Panc1 (cell line): ENCODE data around the gene NFATC3. TPM values are rescaled to one million over a fixed set of nuclear protein-coding genes. Genes with fewer than 3 reads are reported as not detected.

Source experiments
- ATAC-seq: fragments of 200-7000 bp; cut with Tn5 transposase; 2 replicates; pipeline ENCODE4 v1.9.1; 2020; ENCODE audit warnings: mild to moderate bottlenecking, moderate library complexity
- BruUV-seq: library from RNA; stranded (reverse); fragments of 400-500 nt; replicated peaks from 2 replicates; lab custom pipeline; 2021; lab: Mats Ljungman, UMichigan
- CTCF ChIA-PET: fragments of 300-600 bp; sonication (Branson Sonifier 250); formaldehyde crosslinking; loops from one replicate; lab custom pipeline; 2022; ENCODE audit warnings: antibody characterized with exemption; lab: Charles Lee
- POLR2A ChIA-PET: fragments of 300-600 bp; sonication (Branson Sonifier 250); formaldehyde crosslinking; loops from one replicate; lab custom pipeline; 2022; ENCODE audit warnings: antibody characterized with exemption; lab: Charles Lee
- DNase-seq: peaks from one replicate; pipeline ENCODE4 v3.0.0-alpha.2; 2010; ENCODE audit warnings: low read depth, low spot score
- H3K27ac ChIP-seq: 2 replicates; pipeline ENCODE4 v1.5.1; 2011; ENCODE audit warnings: mild to moderate bottlenecking, low read length, inconsistent platforms
- H3K27me3 ChIP-seq: fragments of 200-500 bp; sonication (Bioruptor generic); 2 replicates; pipeline ENCODE4 v1.6.0; 2014; ENCODE audit warnings: low read length, inconsistent platforms; ENCODE audit not compliant: control insufficient read depth, insufficient read depth
- H3K36me3 ChIP-seq: fragments of 200-500 bp; sonication (Bioruptor generic); 2 replicates; pipeline ENCODE4 v1.5.1; 2014; ENCODE audit warnings: inconsistent platforms, mild to moderate bottlenecking, low read length, moderate library complexity; ENCODE audit not compliant: control insufficient read depth, insufficient read depth
- H3K4me1 ChIP-seq: 2 replicates; pipeline ENCODE4 v1.5.1; 2011; ENCODE audit warnings: inconsistent platforms, mild to moderate bottlenecking, low read length, moderate library complexity; ENCODE audit not compliant: control insufficient read depth, insufficient read depth
- H3K4me3 ChIP-seq, 2 experiments: 2 replicates each; pipeline ENCODE4 v1.5.1; 2011 to 2012; ENCODE audit warnings: low read depth in 2 of 2, low read length in 2 of 2, mild to moderate bottlenecking in 2 of 2, inconsistent platforms in 1 of 2, moderate library complexity in 1 of 2
- H3K9me3 ChIP-seq: fragments of 200-500 bp; sonication (Bioruptor generic); 2 replicates; pipeline ENCODE4 v1.5.1; 2014; ENCODE audit warnings: low read depth, mild to moderate bottlenecking, inconsistent platforms, low read length, moderate library complexity; ENCODE audit not compliant: control insufficient read depth, insufficient read depth
- POLR2AphosphoS5 ChIP-seq: IDR thresholded peaks from 2 replicates; pipeline ENCODE4 v1.6.1; 2012; ENCODE audit warnings: mild to moderate bottlenecking, low read depth, low read length, moderate library complexity
- SIN3A ChIP-seq: IDR thresholded peaks from 2 replicates; pipeline ENCODE4 v1.6.1; 2012; ENCODE audit warnings: low read depth, mild to moderate bottlenecking, low read length, moderate library complexity, borderline replicate concordance; ENCODE audit not compliant: insufficient read depth
- TCF7L2 ChIP-seq: IDR thresholded peaks from 2 replicates; pipeline ENCODE4 v1.6.1; 2011; ENCODE audit warnings: mild to moderate bottlenecking, low read depth, low read length, inconsistent platforms
- in situ Hi-C: cut with HindIII; loops from 2 replicates; pipeline ENCODE4 v1.10.0; 2016; ENCODE audit warnings: low sequenced_read_pairs, low pct_unique_long_range_greater_than_20kb
- intact Hi-C: fragments of 100-400 bp; cut with micrococcal nuclease; formaldehyde crosslinking; loops from one replicate; pipeline ENCODE4 v1.10.0; 2022; ENCODE audit not compliant: unreplicated experiment
- total RNA-seq: library from RNA; stranded (reverse); gene quantifications from one replicate; pipeline ENCODE4 v1.2.1, GENCODE V29; 2021; ENCODE audit not compliant: unreplicated experiment
- TF ChIP-seq, protein P1 (sequence below): fragments of 450-650 bp; IDR thresholded peaks from 2 replicates; pipeline ENCODE4 v1.5.1; 2017; ENCODE audit warnings: mild to moderate bottlenecking
- TF ChIP-seq, protein P2 (sequence below), 2 experiments: IDR thresholded peaks; 2 replicates each; pipeline ENCODE4 v1.6.1; 2011 to 2012; ENCODE audit warnings: low read depth in 2 of 2, control low read depth in 1 of 2, low read length in 1 of 2, mild to moderate bottlenecking in 1 of 2, moderate library complexity in 1 of 2; ENCODE audit not compliant: insufficient read depth in 1 of 2

The NFATC3 gene
- total RNA-seq, 1 experiment from 2014 or later: 24.8 TPM

DNA sequence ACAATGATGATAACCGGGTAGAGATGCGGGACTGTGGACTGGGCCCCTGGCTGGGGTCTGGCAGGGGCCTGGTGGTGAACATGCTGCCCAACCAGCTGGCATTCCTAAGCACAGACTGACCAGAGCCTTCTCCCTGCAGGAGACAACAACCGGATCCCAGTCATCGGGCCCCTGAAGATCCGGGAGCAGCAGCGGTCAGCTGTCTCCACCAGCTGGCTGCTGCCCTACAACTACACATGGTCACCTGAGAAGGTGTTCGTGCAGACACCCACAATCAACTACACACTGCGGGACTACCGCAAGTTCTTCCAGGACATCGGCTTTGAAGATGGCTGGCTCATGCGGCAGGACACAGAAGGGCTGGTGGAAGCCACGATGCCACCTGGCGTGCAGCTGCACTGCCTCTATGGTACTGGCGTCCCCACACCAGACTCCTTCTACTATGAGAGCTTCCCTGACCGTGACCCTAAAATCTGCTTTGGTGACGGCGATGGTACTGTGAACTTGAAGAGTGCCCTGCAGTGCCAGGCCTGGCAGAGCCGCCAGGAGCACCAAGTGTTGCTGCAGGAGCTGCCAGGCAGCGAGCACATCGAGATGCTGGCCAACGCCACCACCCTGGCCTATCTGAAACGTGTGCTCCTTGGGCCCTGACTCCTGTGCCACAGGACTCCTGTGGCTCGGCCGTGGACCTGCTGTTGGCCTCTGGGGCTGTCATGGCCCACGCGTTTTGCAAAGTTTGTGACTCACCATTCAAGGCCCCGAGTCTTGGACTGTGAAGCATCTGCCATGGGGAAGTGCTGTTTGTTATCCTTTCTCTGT, 174.0 kb downstream of the NFATC3 start:
- Histone ChIP-seq H3K27me3 (no peaks in the 10 kb centered on the region), H3K4me3 (no peak overlapping the region), H3K4me1 (no peaks in the 10 kb centered on the region; the same call in 1 of the 2 replicates), H3K9me3 (no peaks in the 10 kb centered on the region), H3K27ac (no peak overlapping the region), H3K36me3 (no peaks in the 10 kb centered on the region)
- no TSS peak for BruUV-seq
- ChIA-PET CTCF (no interaction called here), POLR2A (interaction anchor here (0.6 kb wide), 1 partner anchor 10 kb away, joined by 3 read pairs; no protein-coding TSS in a partner anchor)
- in situ Hi-C loops: no loop called here
- DNase-seq (no peak), ATAC-seq (no peak)
- intact Hi-C loops: no loop called here
- TF ChIP-seq, protein P1, sequence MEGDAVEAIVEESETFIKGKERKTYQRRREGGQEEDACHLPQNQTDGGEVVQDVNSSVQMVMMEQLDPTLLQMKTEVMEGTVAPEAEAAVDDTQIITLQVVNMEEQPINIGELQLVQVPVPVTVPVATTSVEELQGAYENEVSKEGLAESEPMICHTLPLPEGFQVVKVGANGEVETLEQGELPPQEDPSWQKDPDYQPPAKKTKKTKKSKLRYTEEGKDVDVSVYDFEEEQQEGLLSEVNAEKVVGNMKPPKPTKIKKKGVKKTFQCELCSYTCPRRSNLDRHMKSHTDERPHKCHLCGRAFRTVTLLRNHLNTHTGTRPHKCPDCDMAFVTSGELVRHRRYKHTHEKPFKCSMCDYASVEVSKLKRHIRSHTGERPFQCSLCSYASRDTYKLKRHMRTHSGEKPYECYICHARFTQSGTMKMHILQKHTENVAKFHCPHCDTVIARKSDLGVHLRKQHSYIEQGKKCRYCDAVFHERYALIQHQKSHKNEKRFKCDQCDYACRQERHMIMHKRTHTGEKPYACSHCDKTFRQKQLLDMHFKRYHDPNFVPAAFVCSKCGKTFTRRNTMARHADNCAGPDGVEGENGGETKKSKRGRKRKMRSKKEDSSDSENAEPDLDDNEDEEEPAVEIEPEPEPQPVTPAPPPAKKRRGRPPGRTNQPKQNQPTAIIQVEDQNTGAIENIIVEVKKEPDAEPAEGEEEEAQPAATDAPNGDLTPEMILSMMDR: no peak
- TF ChIP-seq SIN3A: no peak
- TF ChIP-seq, protein P2, sequence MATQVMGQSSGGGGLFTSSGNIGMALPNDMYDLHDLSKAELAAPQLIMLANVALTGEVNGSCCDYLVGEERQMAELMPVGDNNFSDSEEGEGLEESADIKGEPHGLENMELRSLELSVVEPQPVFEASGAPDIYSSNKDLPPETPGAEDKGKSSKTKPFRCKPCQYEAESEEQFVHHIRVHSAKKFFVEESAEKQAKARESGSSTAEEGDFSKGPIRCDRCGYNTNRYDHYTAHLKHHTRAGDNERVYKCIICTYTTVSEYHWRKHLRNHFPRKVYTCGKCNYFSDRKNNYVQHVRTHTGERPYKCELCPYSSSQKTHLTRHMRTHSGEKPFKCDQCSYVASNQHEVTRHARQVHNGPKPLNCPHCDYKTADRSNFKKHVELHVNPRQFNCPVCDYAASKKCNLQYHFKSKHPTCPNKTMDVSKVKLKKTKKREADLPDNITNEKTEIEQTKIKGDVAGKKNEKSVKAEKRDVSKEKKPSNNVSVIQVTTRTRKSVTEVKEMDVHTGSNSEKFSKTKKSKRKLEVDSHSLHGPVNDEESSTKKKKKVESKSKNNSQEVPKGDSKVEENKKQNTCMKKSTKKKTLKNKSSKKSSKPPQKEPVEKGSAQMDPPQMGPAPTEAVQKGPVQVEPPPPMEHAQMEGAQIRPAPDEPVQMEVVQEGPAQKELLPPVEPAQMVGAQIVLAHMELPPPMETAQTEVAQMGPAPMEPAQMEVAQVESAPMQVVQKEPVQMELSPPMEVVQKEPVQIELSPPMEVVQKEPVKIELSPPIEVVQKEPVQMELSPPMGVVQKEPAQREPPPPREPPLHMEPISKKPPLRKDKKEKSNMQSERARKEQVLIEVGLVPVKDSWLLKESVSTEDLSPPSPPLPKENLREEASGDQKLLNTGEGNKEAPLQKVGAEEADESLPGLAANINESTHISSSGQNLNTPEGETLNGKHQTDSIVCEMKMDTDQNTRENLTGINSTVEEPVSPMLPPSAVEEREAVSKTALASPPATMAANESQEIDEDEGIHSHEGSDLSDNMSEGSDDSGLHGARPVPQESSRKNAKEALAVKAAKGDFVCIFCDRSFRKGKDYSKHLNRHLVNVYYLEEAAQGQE (IDR thresholded peaks at IDR 0.05; ENCODE audit: insufficient read depth in 1 of 2, low read depth in 2 of 2, low read length in 1 of 2): no peak

DNA sequence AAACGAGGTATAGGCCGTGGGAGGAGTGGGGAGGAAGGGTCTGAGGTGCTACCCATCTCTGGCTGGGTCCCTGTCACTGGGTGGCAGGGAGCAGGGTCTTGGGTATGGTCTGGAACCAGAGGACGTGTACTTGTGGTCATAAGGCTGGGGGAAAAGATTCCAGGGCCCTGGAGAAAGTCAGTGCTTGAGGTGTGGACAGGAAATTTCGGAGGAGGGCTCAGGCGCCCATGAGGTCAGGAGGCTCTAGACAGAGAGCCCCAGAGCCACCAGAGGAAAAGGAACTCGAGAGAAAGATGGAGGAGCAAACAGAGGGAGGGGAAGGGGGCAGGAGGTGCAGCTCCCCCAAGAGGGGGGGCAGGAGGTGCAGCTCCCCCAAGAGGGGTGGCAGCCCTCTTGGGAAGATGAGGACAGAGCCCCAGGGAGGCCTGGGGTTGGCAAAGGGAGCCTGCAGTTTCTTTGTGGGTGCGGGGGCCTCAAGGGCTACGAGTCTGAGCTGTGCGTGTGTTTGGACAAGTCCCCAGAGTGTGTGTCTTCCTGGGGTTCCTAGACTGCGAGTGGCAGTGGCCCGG, 178.5 kb downstream of the NFATC3 start:
- peak overlapping the region; percentile 57 to 76 for H3K4me3 ChIP-seq
- ATAC-seq: no peak
- ChIA-PET POLR2A (interaction anchor here (0.5 to 0.7 kb wide), 2 partner anchors 10 to 54 kb away, joined by 3 to 14 read pairs; no protein-coding TSS in a partner anchor), CTCF (interaction anchor here (0.7 to 1.3 kb wide), 6 partner anchors 16 to 64 kb away, joined by 3 to 10 read pairs (median 4); no protein-coding TSS in a partner anchor)
- no TSS peak for BruUV-seq
- H3K27me3 ChIP-seq: no peaks in the 10 kb centered on the region
- H3K36me3 ChIP-seq: no peaks in the 10 kb centered on the region; the same call in 1 of the 2 replicates
- H3K4me1 ChIP-seq: peaks cover 17% of the 10 kb centered on the region
- TF ChIP-seq POLR2AphosphoS5 (no peak), TCF7L2 (no peak), SIN3A (no peak)
- TF ChIP-seq, protein P1: no peak
- TF ChIP-seq, protein P2 (IDR thresholded peaks at IDR 0.05; ENCODE audit: insufficient read depth in 1 of 2, low read depth in 2 of 2, low read length in 1 of 2): no peak
- in situ Hi-C loops: no loop called here
- no peak for DNase-seq
- H3K27ac ChIP-seq: peak overlapping the region; percentile 83
- no peaks in the 10 kb centered on the region for H3K9me3 ChIP-seq
- intact Hi-C loops: loop anchor here (5.0 kb wide), 1 partner anchor 64 kb away; no protein-coding TSS in a partner anchor
